Natural killer cell treated with Interleukin-12 subunit alpha and Interleukin-12 subunit beta and Interleukin-15 and Interleukin-18, amount 100 ng/mL, for 72 hours (primary cell): Measurements from ENCODE around the gene TMEM236. TPM values are rescaled to one million over a fixed set of nuclear protein-coding genes. Genes with fewer than 3 reads are reported as not detected.
A peak's percentile ranks its signal among the peaks of the same experiment; 100 is the strongest.

Experiments used
- ATAC-seq, 2 donors: fragments of 150-1000 bp; cut with Tn5 transposase in 1 of 2; sonication (Bioruptor Pico), chemical (Tn5 transposase) in 1 of 2; 2 replicates each; pipeline ENCODE4 v1.10.0; 2021
- DNase-seq: peaks from one replicate; pipeline ENCODE4 v3.0.0; 2022; ENCODE audit warnings: low spot score
- H3K27ac Mint-ChIP-seq, 2 donors: 1 replicate in 1 of 2; 2 replicates in 1 of 2; pipeline ENCODE4 v1.8.0; 2022; ENCODE audit warnings: mixed read lengths in 2 of 2, mild to moderate bottlenecking in 1 of 2, moderate library complexity in 1 of 2
- H3K27me3 Mint-ChIP-seq, 2 donors: 1 replicate in 1 of 2; 2 replicates in 1 of 2; pipeline ENCODE4 v1.8.0; 2022; ENCODE audit warnings: mixed read lengths in 2 of 2
- H3K36me3 Mint-ChIP-seq: one replicate; pipeline ENCODE4 v1.8.0; 2022; ENCODE audit warnings: mixed read lengths
- H3K4me1 Mint-ChIP-seq, 2 donors: 1 replicate in 1 of 2; 2 replicates in 1 of 2; pipeline ENCODE4 v1.8.0; 2022; ENCODE audit warnings: low read depth in 2 of 2, mixed read lengths in 2 of 2, mild to moderate bottlenecking in 1 of 2
- H3K4me3 Mint-ChIP-seq: one replicate; pipeline ENCODE4 v1.8.0; 2022; ENCODE audit warnings: mixed read lengths
- H3K9me3 Mint-ChIP-seq: 2 replicates; pipeline ENCODE4 v1.8.0; 2022; ENCODE audit warnings: mixed read lengths
- total RNA-seq, 2 donors: library from RNA; stranded (reverse); gene quantifications; one replicate each; pipeline ENCODE4 v1.2.3, GENCODE V29; 2022

The TMEM236 gene
- total RNA-seq, 2 donors from 2014 or later: 0.10 to 0.11 TPM

GRCh38 chr10:17833656-17834055 lies 81.7 kb downstream of the TMEM236 start:
- H3K27me3 Mint-ChIP-seq: peaks cover 20 to 28% of the 10 kb centered on the region in 2 donors
- H3K36me3 Mint-ChIP-seq: no peaks in the 10 kb centered on the region
- DNase-seq (no peak), ATAC-seq (no peak)
- H3K4me3 Mint-ChIP-seq: no peak overlapping the region
- H3K4me1 Mint-ChIP-seq: peaks cover 0 to 6% of the 10 kb centered on the region in 2 donors
- no peak overlapping the region for H3K27ac Mint-ChIP-seq
- H3K9me3 Mint-ChIP-seq: no peaks in the 10 kb centered on the region

DNA sequence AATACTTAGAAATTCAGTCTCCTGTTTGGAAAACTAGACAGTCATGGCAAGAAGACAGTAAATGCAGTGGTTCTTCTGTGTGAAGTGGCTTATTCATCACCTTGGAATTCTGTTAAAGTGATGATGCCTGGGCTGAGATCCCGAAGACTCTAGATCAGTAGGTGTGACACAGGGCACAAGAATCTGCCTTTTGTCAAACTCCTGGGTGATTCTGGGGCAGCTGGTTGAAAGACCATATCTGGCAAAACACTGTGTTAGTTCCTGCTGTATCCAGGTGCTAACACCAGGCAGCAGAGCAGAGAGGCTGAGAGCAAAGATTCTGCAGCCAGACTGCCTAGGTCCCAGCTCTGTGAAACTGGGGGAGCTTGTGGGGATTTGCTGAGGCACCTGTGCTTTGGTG lies 83.7 kb downstream of the TMEM236 start:
- Mint-ChIP-seq H3K9me3 (no peaks in the 10 kb centered on the region), H3K27me3 (peaks cover 18 to 28% of the 10 kb centered on the region in 2 donors), H3K27ac (no peak overlapping the region), H3K36me3 (no peaks in the 10 kb centered on the region), H3K4me3 (no peak overlapping the region), H3K4me1 (peaks cover 0 to 6% of the 10 kb centered on the region in 2 donors)
- DNase-seq: no peak
- no peak for ATAC-seq

GRCh38 chr10:17836942-17837341 lies 84.9 kb downstream of the TMEM236 start:
- H3K27ac Mint-ChIP-seq: no peak overlapping the region
- H3K36me3 Mint-ChIP-seq: no peaks in the 10 kb centered on the region
- H3K9me3 Mint-ChIP-seq: no peaks in the 10 kb centered on the region
- ATAC-seq (no peak), DNase-seq (no peak)
- H3K27me3 Mint-ChIP-seq: peaks cover 19 to 28% of the 10 kb centered on the region in 2 donors
- no peak overlapping the region for H3K4me3 Mint-ChIP-seq
- peaks cover 0 to 6% of the 10 kb centered on the region in 2 donors for H3K4me1 Mint-ChIP-seq

DNA sequence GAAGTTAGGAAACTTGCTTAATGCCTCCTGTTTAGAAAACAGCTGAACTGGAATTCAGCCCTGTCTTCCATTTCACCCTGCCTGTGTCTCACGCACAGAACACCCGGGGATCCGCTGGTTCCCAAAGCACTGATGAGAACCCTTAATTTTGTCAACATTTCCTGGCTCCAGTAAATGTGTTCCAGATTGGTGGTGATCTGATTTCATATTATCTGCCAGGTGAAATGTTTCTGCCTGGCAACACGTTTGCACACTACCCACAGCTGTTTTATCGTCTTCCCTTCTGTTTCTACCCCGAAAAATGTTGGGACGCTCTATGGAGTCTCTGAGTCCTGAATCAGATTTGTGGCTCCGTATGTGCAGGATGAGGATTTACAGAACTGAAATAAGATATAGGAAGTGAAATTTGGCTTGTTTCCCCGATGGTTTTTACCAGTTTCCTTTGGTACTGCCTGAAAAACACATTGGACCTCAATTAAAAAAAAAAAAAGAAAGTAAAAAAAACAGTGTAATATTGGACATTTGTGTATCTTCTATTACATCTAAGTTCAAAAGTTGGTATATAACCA lies 86.2 kb downstream of the TMEM236 start:
- ATAC-seq: no peak
- Mint-ChIP-seq H3K27me3 (peaks cover 19 to 28% of the 10 kb centered on the region in 2 donors), H3K27ac (no peak overlapping the region)

DNA sequence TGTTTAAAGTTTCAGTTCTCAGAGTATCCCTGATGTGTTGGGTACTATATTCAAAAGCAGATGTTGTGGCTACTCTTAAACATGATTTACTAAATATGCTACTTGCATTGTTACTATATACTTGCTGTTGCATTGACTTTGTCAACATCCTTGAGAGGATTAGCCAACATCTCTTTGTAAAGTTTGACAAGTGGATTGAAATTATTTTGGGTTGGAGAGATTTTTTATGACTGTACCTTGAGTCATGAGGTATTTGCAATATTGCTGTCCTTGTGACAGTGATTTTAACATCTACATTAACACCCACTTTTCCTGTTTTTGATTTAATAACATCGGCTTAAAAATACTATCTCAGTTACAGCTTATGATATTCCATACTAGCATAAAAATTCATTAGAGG lies 89.0 kb downstream of the TMEM236 start:
- H3K27ac Mint-ChIP-seq: no peak overlapping the region
- no peaks in the 10 kb centered on the region for H3K9me3 Mint-ChIP-seq
- no peaks in the 10 kb centered on the region for H3K36me3 Mint-ChIP-seq
- H3K4me1 Mint-ChIP-seq: peaks cover 0 to 6% of the 10 kb centered on the region in 2 donors
- H3K27me3 Mint-ChIP-seq: peaks cover 23% of the 10 kb centered on the region in 2 donors
- H3K4me3 Mint-ChIP-seq: no peak overlapping the region
- no peak for DNase-seq
- ATAC-seq: no peak

More for the DNA sequence above, 86.2 kb downstream of the TMEM236 start:
- H3K36me3 Mint-ChIP-seq: no peaks in the 10 kb centered on the region
- H3K4me3 Mint-ChIP-seq: no peak overlapping the region
- DNase-seq: no peak
- H3K4me1 Mint-ChIP-seq: peaks cover 0 to 6% of the 10 kb centered on the region in 2 donors
- no peaks in the 10 kb centered on the region for H3K9me3 Mint-ChIP-seq

DNA sequence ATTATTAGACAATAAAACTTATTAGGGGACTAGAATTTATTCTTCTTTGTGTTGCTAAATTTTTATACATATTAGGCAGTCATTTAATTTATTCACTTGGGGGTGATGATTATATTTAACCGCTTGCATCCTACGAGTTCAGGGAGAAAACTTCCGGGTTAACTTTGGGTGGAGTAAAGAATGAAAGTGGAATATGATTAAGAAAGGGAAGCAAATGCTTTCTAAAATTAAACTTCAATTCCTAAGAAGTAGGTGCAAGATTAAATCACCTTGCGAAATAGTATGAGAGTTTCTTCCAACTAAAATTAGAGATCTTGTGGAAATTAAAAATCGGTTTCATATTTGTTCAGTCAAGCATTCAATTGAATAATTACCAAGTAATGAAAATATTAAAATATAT lies 90.6 kb downstream of the TMEM236 start:
- no peak overlapping the region for H3K4me3 Mint-ChIP-seq
- H3K9me3 Mint-ChIP-seq: no peaks in the 10 kb centered on the region
- peaks cover 23 to 24% of the 10 kb centered on the region in 2 donors for H3K27me3 Mint-ChIP-seq
- peaks cover 0 to 4% of the 10 kb centered on the region in 2 donors for H3K4me1 Mint-ChIP-seq
- no peak overlapping the region for H3K27ac Mint-ChIP-seq
- ATAC-seq: no peak
- no peak for DNase-seq
- no peaks in the 10 kb centered on the region for H3K36me3 Mint-ChIP-seq

- Mint-ChIP-seq H3K4me3 (no peak overlapping the region), H3K27me3 (peaks cover 12 to 16% of the 10 kb centered on the region in 2 donors), H3K36me3 (no peaks in the 10 kb centered on the region), H3K9me3 (no peaks in the 10 kb centered on the region), H3K27ac (no peak overlapping the region), H3K4me1 (peaks cover 0 to 3% of the 10 kb centered on the region in 2 donors)
- peak in 1 of 2 donors; percentile 54 for ATAC-seq
- DNase-seq: no peak
Observed at GRCh38 chr10:17847585-17848296, 95.7 kb downstream of the TMEM236 start.

- H3K4me3 Mint-ChIP-seq: no peak overlapping the region
- H3K27me3 Mint-ChIP-seq: peaks cover 12 to 16% of the 10 kb centered on the region in 2 donors
- DNase-seq (no peak), ATAC-seq (no peak)
- no peaks in the 10 kb centered on the region for H3K36me3 Mint-ChIP-seq
- no peak overlapping the region for H3K27ac Mint-ChIP-seq
- peaks cover under 1 to 3% of the 10 kb centered on the region in 2 donors for H3K4me1 Mint-ChIP-seq
- no peaks in the 10 kb centered on the region for H3K9me3 Mint-ChIP-seq
Observed at GRCh38 chr10:17848646-17849045, 96.6 kb downstream of the TMEM236 start.

Other genes starting within 250 kb of the TMEM236 start
- 1 to 10 TPM; 1.2 to 2.3 TPM for gene HACD1, start 134.8 kb upstream of the TMEM236 start, total RNA-seq
- 10 to 100 TPM; 20.2 to 24.4 TPM for gene STAM, start 108.0 kb upstream of the TMEM236 start, total RNA-seq
- not detected for gene MRC1, start 57.1 kb downstream of the TMEM236 start, total RNA-seq
- gene SLC39A12, start 199.7 kb downstream of the TMEM236 start, total RNA-seq: not detected